Measurements from ENCODE around the gene RNF44.

GRCh38 chr5:176519810-176520720 is 17.1 kb downstream of the RNF44 start:
- no peak for TF ChIP-seq POLR2A (IDR thresholded peaks at IDR 0.05)
- TF ChIP-seq, protein P1, sequence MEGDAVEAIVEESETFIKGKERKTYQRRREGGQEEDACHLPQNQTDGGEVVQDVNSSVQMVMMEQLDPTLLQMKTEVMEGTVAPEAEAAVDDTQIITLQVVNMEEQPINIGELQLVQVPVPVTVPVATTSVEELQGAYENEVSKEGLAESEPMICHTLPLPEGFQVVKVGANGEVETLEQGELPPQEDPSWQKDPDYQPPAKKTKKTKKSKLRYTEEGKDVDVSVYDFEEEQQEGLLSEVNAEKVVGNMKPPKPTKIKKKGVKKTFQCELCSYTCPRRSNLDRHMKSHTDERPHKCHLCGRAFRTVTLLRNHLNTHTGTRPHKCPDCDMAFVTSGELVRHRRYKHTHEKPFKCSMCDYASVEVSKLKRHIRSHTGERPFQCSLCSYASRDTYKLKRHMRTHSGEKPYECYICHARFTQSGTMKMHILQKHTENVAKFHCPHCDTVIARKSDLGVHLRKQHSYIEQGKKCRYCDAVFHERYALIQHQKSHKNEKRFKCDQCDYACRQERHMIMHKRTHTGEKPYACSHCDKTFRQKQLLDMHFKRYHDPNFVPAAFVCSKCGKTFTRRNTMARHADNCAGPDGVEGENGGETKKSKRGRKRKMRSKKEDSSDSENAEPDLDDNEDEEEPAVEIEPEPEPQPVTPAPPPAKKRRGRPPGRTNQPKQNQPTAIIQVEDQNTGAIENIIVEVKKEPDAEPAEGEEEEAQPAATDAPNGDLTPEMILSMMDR (IDR thresholded peaks at IDR 0.05) = no peak
